HepG2 (cell line): Measurements from ENCODE around the gene ENHO. TPM values are rescaled to one million over a fixed set of nuclear protein-coding genes. Genes with fewer than 3 reads are reported as not detected.

Experiments
- ATAC-seq: fragments of 200-7000 bp; cut with Tn5 transposase; 3 replicates; pipeline ENCODE4 v1.9.1; 2020; ENCODE audit warnings: mild to moderate bottlenecking, moderate library complexity
- BruUV-seq: library from RNA; stranded (reverse); fragments of 400-500 nt; replicated peaks from 2 replicates; lab custom pipeline; 2021; lab: Mats Ljungman, UMichigan
- CTCF ChIA-PET: fragments of 300-600 bp; formaldehyde crosslinking; extraction: SDS; loops from one replicate; lab custom pipeline; 2021; ENCODE audit warnings: low total read pairs, inconsistent platforms, low intra/inter-chr PET ratio; lab: Yijun Ruan, JAX
- POLR2A ChIA-PET: fragments of 350-600 bp; sonication (Branson Sonifier 250); formaldehyde crosslinking; loops from one replicate; lab custom pipeline; 2020; ENCODE audit warnings: antibody characterized with exemption, inconsistent platforms; lab: Yijun Ruan, JAX
- DNase-seq: peaks from one replicate; pipeline ENCODE4 v3.0.0-alpha.2; 2015; ENCODE audit warnings: low spot score
- FAIRE-seq: peaks from 3 replicates; lab custom pipeline; 2011; peaks lifted over from hg19 to GRCh38; lab: Jason Lieb, UNC
- H2AFZ ChIP-seq: one replicate; pipeline ENCODE4 v1.6.1; 2011; ENCODE audit warnings: low read length, inconsistent platforms
- H3K27ac ChIP-seq: fragments of 300-600 bp; 3 replicates; pipeline ENCODE4 v1.8.0; 2011; ENCODE audit warnings: mixed run types, mild to moderate bottlenecking, mixed read lengths, low read length, inconsistent platforms; ENCODE audit not compliant: insufficient read depth; ENCODE audit errors: extremely low read length
- H3K27me3 ChIP-seq, 2 experiments: fragments of 200-600 bp in 1 of 2; 2 replicates in 1 of 2; 3 replicates in 1 of 2; pipeline versions ENCODE4 v1.6.0 to v1.8.0; 2011; ENCODE audit warnings: low read length in 2 of 2, mild to moderate bottlenecking in 2 of 2, moderate library complexity in 2 of 2, inconsistent platforms in 1 of 2; ENCODE audit not compliant: insufficient read depth in 2 of 2, control insufficient read depth in 1 of 2
- H3K36me3 ChIP-seq, 2 experiments: fragments of 200-600 bp in 1 of 2; replicated peaks in 1 of 2; 2 replicates in 1 of 2; 3 replicates in 1 of 2; pipeline versions ENCODE4 v1.5.1 to v1.8.0; 2011; ENCODE audit warnings: low read length in 2 of 2, inconsistent platforms in 1 of 2; ENCODE audit not compliant: insufficient read depth in 2 of 2, control insufficient read depth in 1 of 2
- H3K4me1 ChIP-seq: 2 replicates; pipeline ENCODE4 v1.5.1; 2012; ENCODE audit warnings: low read length, inconsistent platforms; ENCODE audit not compliant: insufficient read depth
- H3K4me2 ChIP-seq: 2 replicates; pipeline ENCODE4 v1.6.0; 2011; ENCODE audit warnings: low read depth, low read length, inconsistent platforms
- H3K4me3 ChIP-seq, 3 experiments: fragments of 200-600 bp in 1 of 3; sonication (generic), shearing (Covaris generic) in 1 of 3; replicated peaks in 1 of 3; 2 replicates each; pipeline ENCODE4 v1.5.1; 2011 to 2016; ENCODE audit warnings: low read length in 3 of 3, inconsistent platforms in 2 of 3, low read depth in 2 of 3, mild to moderate bottlenecking in 2 of 3, control low read depth in 1 of 3, mixed read lengths in 1 of 3; ENCODE audit not compliant: insufficient read depth in 1 of 3
- H3K79me2 ChIP-seq: one replicate; pipeline ENCODE4 v1.6.1; 2011; ENCODE audit warnings: low read length, inconsistent platforms; ENCODE audit not compliant: insufficient read depth
- H3K9ac ChIP-seq: 2 replicates; pipeline ENCODE4 v1.6.0; 2011; ENCODE audit warnings: mild to moderate bottlenecking, low read depth, low read length, inconsistent platforms; ENCODE audit not compliant: insufficient read depth
- H3K9me3 ChIP-seq: 2 replicates; pipeline ENCODE4 v1.5.1; 2012; ENCODE audit warnings: mild to moderate bottlenecking, low read length
- H4K20me1 ChIP-seq: 2 replicates; pipeline ENCODE4 v1.6.0; 2011; ENCODE audit warnings: inconsistent platforms, mild to moderate bottlenecking, low read length, moderate library complexity; ENCODE audit not compliant: insufficient read depth
- ESRRA ChIP-seq: sonication (generic); formaldehyde crosslinking; IDR thresholded peaks from 2 replicates; pipeline ENCODE4 v1.5.1; 2020; ENCODE audit warnings: mild to moderate bottlenecking, low read depth, missing genetic modification reagents
- KAT7 ChIP-seq: IDR thresholded peaks from 2 replicates; pipeline ENCODE4 v1.6.1; 2018; ENCODE audit warnings: borderline replicate concordance, missing compliant biosample characterization
- RAD21 ChIP-seq: fragments of 450-650 bp; formaldehyde crosslinking; IDR thresholded peaks from 2 replicates; pipeline ENCODE4 v1.5.0; 2020; ENCODE audit warnings: mild to moderate bottlenecking
- RERE ChIP-seq: IDR thresholded peaks from 2 replicates; pipeline ENCODE4 v1.6.1; 2016; ENCODE audit warnings: low read depth, missing genetic modification reagents, missing compliant biosample characterization
- SMC3 ChIP-seq: IDR thresholded peaks from 2 replicates; pipeline ENCODE4 v1.6.1; 2011; ENCODE audit warnings: low read length, improper control_type of control experiment
- ZBTB38 ChIP-seq: sonication (generic); formaldehyde crosslinking; IDR thresholded peaks from 2 replicates; pipeline ENCODE4 v1.5.1; 2020; ENCODE audit warnings: mild to moderate bottlenecking, missing genetic modification reagents
- ZBTB43 ChIP-seq: sonication (generic); formaldehyde crosslinking; conservative IDR thresholded peaks from 2 replicates; pipeline ENCODE4 v1.4.0; 2020; ENCODE audit warnings: missing genetic modification reagents
- ZNF121 ChIP-seq: sonication (generic); formaldehyde crosslinking; IDR thresholded peaks from 2 replicates; pipeline ENCODE4 v1.5.0; 2020; ENCODE audit warnings: mild to moderate bottlenecking, missing genetic modification reagents
- ZNF512B ChIP-seq: sonication (generic); formaldehyde crosslinking; IDR thresholded peaks from 2 replicates; pipeline ENCODE4 v1.5.1; 2020; ENCODE audit warnings: missing genetic modification reagents, mild to moderate bottlenecking, borderline replicate concordance
- ZNF710 ChIP-seq: sonication (generic); formaldehyde crosslinking; IDR thresholded peaks from 2 replicates; pipeline ENCODE4 v1.5.0; 2020; ENCODE audit warnings: mild to moderate bottlenecking, missing genetic modification reagents, borderline replicate concordance
- ZNF747 ChIP-seq: sonication (generic); formaldehyde crosslinking; IDR thresholded peaks from 2 replicates; pipeline ENCODE4 v1.8.1; 2023; ENCODE audit warnings: missing genetic modification reagents, mild to moderate bottlenecking, borderline replicate concordance
- ZNF891 ChIP-seq: sonication (generic); formaldehyde crosslinking; IDR thresholded peaks from 2 replicates; pipeline ENCODE4 v1.5.0; 2020; ENCODE audit warnings: mild to moderate bottlenecking, missing genetic modification reagents
- WGBS: methylation state at CpG from one replicate; pipeline ENCODE4 v1.1.6; 2017; ENCODE audit warnings: low lambda C conversion rate; 5-methylcytosine and 5-hydroxymethylcytosine counted together
- in situ Hi-C: cut with HindIII; loops from 2 replicates; pipeline ENCODE4 v1.10.0; 2017; ENCODE audit warnings: low pct_unique_long_range_greater_than_20kb; ENCODE audit not compliant: extremely low pct_ligation_motif_present
- intact Hi-C: fragments of 100-400 bp; cut with micrococcal nuclease; formaldehyde crosslinking; loops from one replicate; pipeline ENCODE4 v1.10.0; 2022; ENCODE audit not compliant: unreplicated experiment
- polyA plus RNA-seq, 8 experiments: library from polyadenylated mRNA; depleted of rRNA in 3 of 8; stranded (reverse) in 7 of 8; unstranded in 1 of 8; fragments of >200 nt; fragmentation: Illumina TruSeq in 4 of 8; extraction: Trizol in 4 of 8; gene quantifications; 2 replicates each; pipeline versions ENCODE4 v1.2.1 to v1.2.3, GENCODE V29; 2011 to 2016; ENCODE audit warnings: low read depth in 4 of 8, missing spikeins in 1 of 8, mixed read lengths in 1 of 8; ENCODE audit not compliant: insufficient read depth in 1 of 8
- total RNA-seq, 5 experiments: library from RNA; depleted of rRNA; stranded (reverse); fragments of >200 nt; fragmentation: Illumina TruSeq; extraction: Trizol; gene quantifications; 2 replicates each; pipeline ENCODE4 v1.2.3, GENCODE V29; 2016; ENCODE audit warnings: low read depth in 1 of 5

Gene ENHO
- total and polyA plus RNA-seq, 2 of the 13 experiments (the other 11 are each of a cell fraction or from before 2014, with no cell fraction given): 0.08 to 0.60 TPM

- ChIA-PET POLR2A (no interaction called here), CTCF (interaction anchor here (0.8 to 3.9 kb wide), 6 partner anchors 46 to 168 kb away, joined by 3 to 28 read pairs (median 7); no protein-coding TSS in a partner anchor)
- TF ChIP-seq ZNF747 (no peak), ZNF121 (CRISPR knock-in tag) (no peak), ZBTB38 (CRISPR knock-in tag) (no peak), KAT7 (CRISPR knock-in tag) (no peak), SMC3 (peak; percentile 86), ZBTB43 (CRISPR knock-in tag) (no peak), ESRRA (CRISPR knock-in tag) (no peak), RERE (CRISPR knock-in tag) (no peak), ZNF891 (CRISPR knock-in tag) (no peak), RAD21 (CRISPR knock-in tag) (peak; percentile 60), ZNF512B (CRISPR knock-in tag) (no peak), ZNF710 (CRISPR knock-in tag) (no peak)
Measured at GRCh38 chr9:34500623-34501267, 22.0 kb downstream of the ENHO start.

More at GRCh38 chr9:34500623-34501267, 22.0 kb downstream of the ENHO start:
- Histone ChIP-seq H3K36me3 (no peaks in the 10 kb centered on the region), H3K79me2 (no peaks in the 10 kb centered on the region), H3K27me3 (peaks cover 0 to 17% of the 10 kb centered on the region in 2 experiments; a peak in 2 of 5 replicates), H4K20me1 (no peaks in the 10 kb centered on the region; the same call in 1 of the 2 replicates), H3K4me3 (no peak overlapping the region), H3K9ac (no peak overlapping the region), H3K4me1 (peaks cover 23% of the 10 kb centered on the region), H3K27ac (no peak overlapping the region), H3K9me3 (no peaks in the 10 kb centered on the region), H2AFZ (no peak overlapping the region), H3K4me2 (no peak overlapping the region)
- in situ Hi-C loops (loop anchor here (5.0 kb wide), 1 partner anchor 68 kb away; no protein-coding TSS in a partner anchor), intact Hi-C loops (loop anchor here (1.0 to 10.0 kb wide), 5 partner anchors 11 to 166 kb away; no protein-coding TSS in a partner anchor)
- 0% methylated on average over 5 of the region's 6 CpGs for WGBS
- no TSS peak for BruUV-seq
- peak; percentile 70 for FAIRE-seq
- peak; percentile 60 for ATAC-seq
- DNase-seq: peak; percentile 18
